ENCODE measurements around the gene RNASEH1. TPM values are rescaled to one million over a fixed set of nuclear protein-coding genes. Genes with fewer than 3 reads are reported as not detected.
A peak's percentile ranks its signal among the peaks of the same experiment; 100 is the strongest.
"Not testable (repeated sequence)": the region's sequence is repeated elsewhere in the genome, so short reads cannot be mapped to it uniquely, and the experiment has no call there.

RNASEH1 gene
- total and polyA plus RNA-seq, 5 experiments from 2014 or later = 24.1 to 47.0 (median 35.4) TPM

DNA sequence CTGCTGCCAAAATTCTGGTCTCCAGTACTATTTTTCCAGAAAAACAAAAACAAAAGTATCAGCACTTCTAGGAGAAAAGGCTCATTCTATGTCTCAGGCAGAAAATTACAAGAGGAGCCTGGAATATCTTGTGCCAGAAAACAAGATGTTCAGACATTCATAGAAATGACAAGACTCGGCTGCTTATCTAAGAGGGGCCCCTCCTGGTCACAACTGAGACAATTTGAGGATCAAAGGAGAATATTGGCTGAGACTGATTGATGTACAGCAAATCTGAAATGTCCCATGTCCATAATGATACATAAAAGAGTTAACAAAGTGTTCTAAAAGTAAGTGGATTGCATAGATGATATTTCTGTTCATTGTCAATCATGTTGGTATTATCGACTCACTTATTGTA lies 14.5 kb upstream of the RNASEH1 start:
- peaks cover 8 to 27% (median 24%) of the 10 kb centered on the region in 4 donors for H3K4me1 Mint-ChIP-seq
- H3K36me3 Mint-ChIP-seq = peaks cover 8 to 20% (median 8%) of the 10 kb centered on the region in 3 donors
- H3K4me3 Mint-ChIP-seq = no peak overlapping the region
- POLR2A ChIA-PET = interaction anchor here (1.0 to 4.5 kb wide), 4 partner anchors 9 to 79 kb away, joined by 3 to 63 read pairs (median 9); partner anchors contain the start of gene RNASEH1
- no peaks in the 10 kb centered on the region for H3K9me3 Mint-ChIP-seq
- no peak overlapping the region for H3K27ac Mint-ChIP-seq
- ATAC-seq (no peak), DNase-seq (no peak)
- H3K27me3 Mint-ChIP-seq = no peaks in the 10 kb centered on the region

DNA sequence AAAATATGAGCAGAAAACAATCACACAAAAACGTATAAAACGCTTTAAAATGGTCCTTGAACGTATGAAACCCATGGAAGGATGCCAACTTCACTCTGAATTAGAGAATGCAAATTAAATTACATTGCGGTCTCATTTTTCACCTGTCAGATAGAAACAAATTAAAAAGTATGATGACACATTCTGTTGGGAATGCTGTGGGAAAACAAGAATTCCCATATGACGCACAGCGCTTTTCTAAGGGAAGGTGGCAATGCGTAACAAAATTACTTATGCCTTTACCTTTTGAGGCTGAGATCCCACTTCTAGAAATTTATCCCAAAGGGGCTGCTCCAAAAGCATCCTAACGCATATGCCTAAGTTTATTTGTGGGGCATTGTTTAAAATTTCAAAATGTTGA lies 13.2 kb upstream of the RNASEH1 start:
- H3K27ac Mint-ChIP-seq = no peak overlapping the region
- H3K9me3 Mint-ChIP-seq = no peaks in the 10 kb centered on the region
- peaks cover 8 to 15% (median 11%) of the 10 kb centered on the region in 4 donors for H3K4me1 Mint-ChIP-seq
- DNase-seq (no peak), ATAC-seq (no peak)
- POLR2A ChIA-PET = interaction anchor here (0.7 kb wide), 1 partner anchor 47 kb away, joined by 3 read pairs; no protein-coding TSS in a partner anchor
- H3K27me3 Mint-ChIP-seq = no peaks in the 10 kb centered on the region
- no peak overlapping the region for H3K4me3 Mint-ChIP-seq
- peaks cover 3 to 6% (median 5%) of the 10 kb centered on the region in 3 donors for H3K36me3 Mint-ChIP-seq

DNA sequence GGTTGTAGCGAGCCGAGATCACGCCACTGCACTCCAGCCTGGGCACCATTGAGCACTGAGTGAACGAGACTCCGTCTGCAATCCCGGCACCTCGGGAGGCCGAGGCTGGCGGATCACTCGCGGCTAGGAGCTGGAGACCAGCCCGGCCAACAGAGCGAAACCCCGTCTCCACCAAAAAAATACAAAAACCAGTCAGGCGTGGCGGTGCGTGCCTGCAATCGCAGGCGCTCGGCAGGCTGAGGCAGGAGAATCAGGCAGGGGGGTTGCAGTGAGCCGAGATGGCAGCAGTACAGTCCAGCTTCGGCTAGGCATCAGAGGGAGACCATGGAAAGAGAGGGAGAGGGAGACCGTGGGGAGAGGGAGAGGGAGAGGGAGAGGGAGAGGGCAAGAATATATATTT lies 11.5 kb upstream of the RNASEH1 start:
- H3K27me3 Mint-ChIP-seq, POLR2A ChIA-PET, H3K4me1 Mint-ChIP-seq, DNase-seq, H3K9me3 Mint-ChIP-seq, H3K27ac Mint-ChIP-seq, ATAC-seq, H3K4me3 Mint-ChIP-seq, H3K36me3 Mint-ChIP-seq: not testable (repeated sequence)

DNA sequence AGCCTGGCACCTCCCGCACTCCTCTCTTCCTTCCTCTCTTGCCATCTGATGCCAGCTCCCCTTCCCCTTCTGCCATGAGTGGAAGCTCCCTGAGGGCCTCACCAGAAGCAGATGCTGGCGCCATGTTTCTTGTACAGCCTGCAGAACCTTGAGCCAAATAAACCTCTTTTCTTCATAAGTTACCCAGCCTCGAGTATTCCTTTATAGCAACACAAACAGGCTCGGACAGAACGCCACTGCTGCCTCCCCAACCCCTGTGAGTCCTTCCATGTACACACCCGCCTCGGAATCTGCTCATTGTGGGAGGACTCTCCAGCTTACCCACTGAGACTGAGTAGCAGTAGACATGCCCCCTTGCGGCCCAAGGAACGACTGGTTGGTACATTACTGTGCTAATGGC lies 8.7 kb upstream of the RNASEH1 start:
- H3K9me3 Mint-ChIP-seq = no peaks in the 10 kb centered on the region
- H3K4me1 Mint-ChIP-seq = peaks cover 0 to 13% (median 2%) of the 10 kb centered on the region in 4 donors
- H3K27ac Mint-ChIP-seq = peak overlapping the region in 1 of 10 donors; percentile 21
- ATAC-seq = no peak
- no peak overlapping the region for H3K4me3 Mint-ChIP-seq
- no peaks in the 10 kb centered on the region for H3K27me3 Mint-ChIP-seq
- H3K36me3 Mint-ChIP-seq = peaks cover 0 to 5% (median 0%) of the 10 kb centered on the region in 3 donors
- POLR2A ChIA-PET = no interaction called here
- DNase-seq = no peak

DNA sequence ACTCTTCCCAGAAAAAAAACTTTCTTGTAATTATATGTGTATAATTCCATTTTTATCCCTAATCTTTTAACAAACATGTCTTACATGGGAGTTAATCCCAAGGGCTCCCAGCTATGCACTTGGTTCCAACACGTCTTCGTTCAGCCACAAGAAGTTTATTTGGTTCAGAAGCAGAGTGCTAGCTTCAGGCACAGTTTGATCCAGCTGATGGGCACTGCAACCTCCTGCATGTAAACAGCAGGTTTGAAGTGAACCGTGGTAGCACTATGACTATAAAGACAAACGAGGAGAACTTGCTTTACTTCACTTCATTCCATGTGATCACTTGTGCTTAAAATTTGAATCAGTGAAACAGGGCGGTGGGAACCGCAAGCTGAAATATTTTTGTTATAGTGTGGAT lies 7.0 kb upstream of the RNASEH1 start:
- Mint-ChIP-seq H3K36me3 (peaks cover 0 to 14% (median 0%) of the 10 kb centered on the region in 3 donors), H3K27me3 (no peaks in the 10 kb centered on the region), H3K9me3 (no peaks in the 10 kb centered on the region), H3K4me3 (no peak overlapping the region), H3K27ac (no peak overlapping the region), H3K4me1 (peaks cover 0 to 17% (median 3%) of the 10 kb centered on the region in 4 donors)
- no peak for ATAC-seq
- POLR2A ChIA-PET = interaction anchor here (2.1 kb wide), 1 partner anchor 9 kb away, joined by 8 read pairs; no protein-coding TSS in a partner anchor
- no peak for DNase-seq

DNA sequence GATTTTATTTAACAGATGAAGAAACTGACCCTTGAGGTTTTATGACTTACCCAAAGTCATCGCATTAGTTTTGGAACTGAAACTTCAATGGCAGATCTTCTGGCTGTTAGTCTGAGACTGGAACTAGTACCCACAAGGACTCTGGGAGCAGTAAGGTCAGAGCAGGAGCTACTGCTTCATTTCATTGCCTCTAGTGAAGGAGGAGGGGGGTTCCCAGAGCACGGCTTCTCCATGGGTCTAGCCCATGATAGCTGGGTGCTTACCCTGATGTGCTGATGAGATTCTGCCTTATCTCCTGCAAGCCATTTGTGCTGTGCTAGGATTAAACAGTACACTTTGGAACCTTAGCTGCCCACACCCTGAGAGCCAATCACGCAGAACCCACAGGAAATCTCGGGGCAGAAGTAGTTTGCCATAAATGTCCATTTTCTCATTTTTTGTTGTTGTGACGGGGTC lies 5.4 kb upstream of the RNASEH1 start:
- no peak overlapping the region for H3K4me3 Mint-ChIP-seq
- POLR2A ChIA-PET = interaction anchor here (0.8 to 2.1 kb wide), 2 partner anchors 10 to 88 kb away, joined by 4 to 8 read pairs; no protein-coding TSS in a partner anchor

DNA sequence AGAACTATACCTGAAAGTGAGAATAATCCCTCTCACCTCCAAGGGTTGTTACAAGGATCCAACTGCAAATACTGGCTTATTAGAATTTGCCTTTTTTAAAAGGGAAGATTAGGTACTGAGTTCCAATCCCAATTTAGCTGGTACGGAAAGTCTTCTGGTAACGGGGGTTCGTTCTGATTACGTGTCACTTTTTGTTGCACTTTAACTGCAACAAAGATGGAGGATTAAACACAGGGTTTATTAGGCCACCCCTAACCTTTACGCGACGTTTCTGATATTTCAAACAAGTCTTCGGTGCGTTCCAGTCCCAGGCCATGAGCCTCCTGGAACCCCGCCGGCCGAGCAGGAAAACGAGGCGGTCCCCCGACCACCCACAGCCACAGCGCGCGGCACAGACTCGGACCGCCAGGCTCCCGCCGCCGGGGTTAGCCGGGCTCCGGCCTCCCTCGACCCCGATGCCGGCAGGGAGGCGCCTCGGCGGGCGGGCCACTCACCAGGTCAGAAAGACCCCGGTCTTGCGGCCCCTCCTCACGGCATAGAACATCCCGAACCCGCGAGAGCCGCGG lies 411 bp downstream of the RNASEH1 start:
- POLR2A ChIA-PET = interaction anchor here (1.0 to 4.8 kb wide), 13 partner anchors 17 to 182 kb away, joined by 3 to 81 read pairs (median 7); partner anchors contain the start of genes ADI1, EIPR1, RPS7 and TRAPPC12
- DNase-seq (no peak), ATAC-seq (peak; percentile 10 to 32)
- peaks cover 0 to 54% (median 2%) of the 10 kb centered on the region in 3 donors for H3K36me3 Mint-ChIP-seq
- H3K9me3 Mint-ChIP-seq = no peaks in the 10 kb centered on the region
- H3K27ac Mint-ChIP-seq = peak overlapping the region; percentile 87 to 98 (median 97)
- peaks cover 9 to 40% (median 34%) of the 10 kb centered on the region in 4 donors for H3K4me1 Mint-ChIP-seq
- no peaks in the 10 kb centered on the region for H3K27me3 Mint-ChIP-seq
- peak overlapping the region; percentile 86 to 95 (median 92) for H3K4me3 Mint-ChIP-seq

More for the DNA sequence above, 5.4 kb upstream of the RNASEH1 start:
- no peak for ATAC-seq
- H3K4me1 Mint-ChIP-seq = peaks cover 2 to 29% (median 12%) of the 10 kb centered on the region in 4 donors
- DNase-seq = no peak
- H3K27ac Mint-ChIP-seq = peak overlapping the region in 3 of 10 donors; percentile 32 to 53 (median 40)
- peaks cover 0 to 17% (median 0%) of the 10 kb centered on the region in 3 donors for H3K36me3 Mint-ChIP-seq
- H3K9me3 Mint-ChIP-seq = no peaks in the 10 kb centered on the region
- no peaks in the 10 kb centered on the region for H3K27me3 Mint-ChIP-seq

DNA sequence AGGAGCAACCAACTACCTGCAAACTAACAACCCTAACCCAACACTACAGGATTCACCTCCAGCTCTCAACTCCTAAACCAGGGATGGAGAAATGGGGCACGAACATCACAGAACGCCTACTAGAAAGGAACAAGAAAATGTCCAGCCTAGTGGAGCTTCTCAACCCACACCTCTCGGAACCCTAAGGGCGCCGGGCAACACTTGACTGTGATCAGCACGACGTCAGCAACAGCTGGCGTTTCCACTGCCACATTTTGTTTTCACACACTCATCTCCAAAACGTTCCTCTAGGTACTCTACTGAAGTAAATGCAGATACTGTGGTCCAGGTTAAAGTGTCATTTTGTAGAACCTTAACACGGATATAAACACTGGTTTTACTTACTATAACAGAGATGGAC lies 4.2 kb downstream of the RNASEH1 start:
- H3K4me3 Mint-ChIP-seq = no peak overlapping the region
- DNase-seq (no peak), ATAC-seq (no peak)
- POLR2A ChIA-PET = interaction anchor here (0.7 to 1.2 kb wide), 2 partner anchors 34 to 51 kb away, joined by 3 read pairs; no protein-coding TSS in a partner anchor
- no peaks in the 10 kb centered on the region for H3K27me3 Mint-ChIP-seq
- H3K4me1 Mint-ChIP-seq = peaks cover 9 to 30% (median 25%) of the 10 kb centered on the region in 4 donors
- peaks cover 3 to 73% (median 15%) of the 10 kb centered on the region in 3 donors for H3K36me3 Mint-ChIP-seq
- no peak overlapping the region for H3K27ac Mint-ChIP-seq
- H3K9me3 Mint-ChIP-seq = no peaks in the 10 kb centered on the region

DNA sequence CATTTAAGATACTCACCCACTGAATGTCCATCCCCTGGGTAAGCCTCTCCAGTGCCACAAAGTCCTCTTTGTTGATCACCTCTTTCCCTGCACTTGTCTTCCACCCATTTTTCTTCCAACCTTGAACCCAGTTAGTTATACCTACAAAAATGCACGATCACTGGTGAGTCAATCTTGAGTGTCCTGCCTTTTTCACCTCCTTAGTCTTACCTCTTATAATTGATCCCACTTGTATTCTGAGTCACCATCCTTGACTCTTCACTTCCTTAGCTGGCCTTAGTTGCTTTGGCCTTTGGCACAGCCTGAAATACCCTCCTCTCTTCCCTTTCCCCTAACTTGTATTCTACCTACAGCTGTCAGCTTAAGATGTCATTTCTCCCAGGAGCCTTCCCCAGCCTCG lies 10.2 kb downstream of the RNASEH1 start:
- H3K27me3 Mint-ChIP-seq = no peaks in the 10 kb centered on the region
- POLR2A ChIA-PET = interaction anchor here (0.7 kb wide), 2 partner anchors 11 to 182 kb away, joined by 5 to 6 read pairs; no protein-coding TSS in a partner anchor
- ATAC-seq (no peak), DNase-seq (no peak)
- no peaks in the 10 kb centered on the region for H3K9me3 Mint-ChIP-seq
- H3K4me1 Mint-ChIP-seq = peaks cover 0 to 12% (median 5%) of the 10 kb centered on the region in 4 donors
- peak overlapping the region in 4 of 10 donors; percentile 8 to 90 (median 24) for H3K27ac Mint-ChIP-seq
- H3K4me3 Mint-ChIP-seq = no peak overlapping the region
- peaks cover 20 to 97% (median 38%) of the 10 kb centered on the region in 3 donors for H3K36me3 Mint-ChIP-seq

DNA sequence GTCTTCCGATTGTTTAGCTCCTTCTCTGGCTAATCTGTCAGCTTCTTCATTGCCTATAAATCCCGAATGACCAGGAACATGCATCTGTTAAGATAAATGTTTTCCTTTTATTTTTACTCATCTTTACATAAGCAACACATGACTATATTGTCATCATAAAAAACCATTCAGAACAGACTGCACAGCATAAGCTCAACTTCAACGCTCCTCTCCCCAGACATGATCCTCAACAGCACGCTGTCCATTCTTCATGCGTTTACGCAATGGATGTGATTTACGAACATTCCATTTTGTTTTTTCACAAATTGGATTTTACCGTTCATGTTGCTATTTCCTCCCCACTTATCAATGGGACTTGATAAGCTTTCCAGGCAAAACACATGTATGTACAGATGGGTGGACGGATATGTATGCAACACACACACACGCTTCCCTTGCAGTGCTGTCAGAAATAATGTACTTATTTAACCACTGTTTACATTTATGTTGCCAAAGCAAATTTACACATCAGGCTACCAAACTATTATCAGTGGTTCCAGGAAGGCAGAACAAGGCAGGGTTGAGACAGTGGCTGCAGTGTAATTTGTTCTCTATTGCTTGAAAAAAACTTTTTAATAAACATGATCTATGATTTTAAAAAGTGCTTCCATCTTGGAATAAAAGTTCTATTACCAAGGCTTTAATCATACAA lies 12.2 kb downstream of the RNASEH1 start:
- no peak for ATAC-seq
- H3K27ac Mint-ChIP-seq = peak overlapping the region in 1 of 10 donors; percentile 83
- H3K9me3 Mint-ChIP-seq = no peaks in the 10 kb centered on the region
- peaks cover 20 to 97% (median 43%) of the 10 kb centered on the region in 3 donors for H3K36me3 Mint-ChIP-seq
- DNase-seq = no peak
- peaks cover 0 to 10% (median 6%) of the 10 kb centered on the region in 4 donors for H3K4me1 Mint-ChIP-seq
- H3K4me3 Mint-ChIP-seq = no peak overlapping the region
- H3K27me3 Mint-ChIP-seq = no peaks in the 10 kb centered on the region
- POLR2A ChIA-PET = no interaction called here

DNA sequence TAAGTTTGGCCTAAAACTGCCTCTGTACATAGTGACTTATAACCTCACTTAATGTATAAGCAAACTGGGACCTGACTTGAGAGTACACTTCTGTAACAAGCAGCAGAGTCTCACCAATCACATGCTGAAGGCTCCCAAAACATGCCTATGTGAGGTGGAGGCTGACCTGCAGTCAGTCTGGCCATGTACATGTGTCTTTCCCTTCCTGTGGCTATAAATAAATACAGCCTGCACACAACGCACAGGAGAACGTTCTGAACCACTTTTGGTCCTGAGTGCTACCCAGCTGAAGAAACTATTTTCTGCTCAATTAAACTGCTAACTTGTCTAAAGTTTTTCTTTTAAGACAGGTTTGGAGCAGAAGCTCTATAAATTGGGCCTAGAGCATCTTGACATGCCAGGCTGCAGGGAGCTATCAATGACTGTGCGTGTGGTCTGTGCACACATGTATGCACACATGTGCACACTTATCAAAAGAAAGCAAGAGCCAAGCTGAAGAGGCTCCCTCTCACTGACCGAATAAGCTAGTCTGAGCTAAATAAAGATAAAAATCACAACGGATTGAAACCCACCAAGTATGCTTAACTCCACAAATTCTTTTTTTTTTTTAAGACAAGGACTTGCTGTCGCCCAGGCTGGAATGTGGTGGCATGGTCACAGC lies 15.0 kb downstream of the RNASEH1 start:
- DNase-seq (no peak), ATAC-seq (no peak)
- peaks cover 10 to 87% (median 26%) of the 10 kb centered on the region in 3 donors for H3K36me3 Mint-ChIP-seq
- no peaks in the 10 kb centered on the region for H3K27me3 Mint-ChIP-seq
- no peaks in the 10 kb centered on the region for H3K9me3 Mint-ChIP-seq
- H3K27ac Mint-ChIP-seq = peak overlapping the region in 3 of 10 donors; percentile 9 to 56 (median 12)
- peaks cover 0 to 6% (median 5%) of the 10 kb centered on the region in 4 donors for H3K4me1 Mint-ChIP-seq
- POLR2A ChIA-PET = interaction anchor here (1.0 kb wide), 1 partner anchor 25 kb away, joined by 3 read pairs; no protein-coding TSS in a partner anchor
- H3K4me3 Mint-ChIP-seq = no peak overlapping the region

DNA sequence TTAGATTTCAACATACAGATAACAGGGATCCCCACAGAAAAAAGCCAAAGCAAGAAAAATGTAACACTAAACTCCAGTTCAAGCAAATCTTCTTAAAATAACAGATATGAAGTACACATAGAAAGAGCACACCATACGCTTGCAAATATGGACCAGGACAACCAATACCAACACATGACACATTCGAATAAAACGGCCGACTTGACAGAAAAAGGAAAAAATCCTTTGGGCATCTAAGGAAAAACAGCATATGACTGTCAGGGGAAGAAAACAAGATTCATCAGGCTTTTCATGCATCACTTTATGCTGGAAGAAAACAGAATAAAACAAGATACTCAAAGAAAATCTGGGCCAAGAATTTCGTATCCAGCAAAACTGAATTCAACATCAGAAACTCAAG lies 16.0 kb downstream of the RNASEH1 start:
- H3K27ac Mint-ChIP-seq = peak overlapping the region in 2 of 10 donors; percentile 1 to 15
- H3K4me1 Mint-ChIP-seq = peaks cover 0 to 6% (median 3%) of the 10 kb centered on the region in 4 donors
- no peaks in the 10 kb centered on the region for H3K27me3 Mint-ChIP-seq
- DNase-seq (no peak), ATAC-seq (no peak)
- no peak overlapping the region for H3K4me3 Mint-ChIP-seq
- POLR2A ChIA-PET = interaction anchor here (1.0 kb wide), 1 partner anchor 24 kb away, joined by 3 read pairs; no protein-coding TSS in a partner anchor
- H3K36me3 Mint-ChIP-seq = peaks cover 6 to 77% (median 21%) of the 10 kb centered on the region in 3 donors
- H3K9me3 Mint-ChIP-seq = no peaks in the 10 kb centered on the region

Measured in naive thymus-derived CD8-positive, alpha-beta T cell (primary cell).